Measurements from ENCODE around the gene TPX2. TPM values are rescaled to one million over a fixed set of nuclear protein-coding genes. Genes with fewer than 3 reads are reported as not detected.
A peak's percentile ranks its signal among the peaks of the same experiment; 100 is the strongest.

The TPX2 gene
- total RNA-seq = 5.8 and 18.1 TPM in 2 replicates

GRCh38 chr20:31738729-31739549 lies at the start of gene TPX2:
Gene TPX2, plus strand, starts transcription at chr20:31739290. Its CDS starts 18,187 bp downstream, at chr20:31757477.
- peak; percentile 97 to 98 for DNase-seq (ENCODE audit: low read depth in 2 of 2)

- no peak for DNase-seq (ENCODE audit: low read depth in 2 of 2)
Observed at GRCh38 chr20:31690124-31690666, 48.9 kb upstream of the TPX2 start.

GRCh38 chr20:31691646-31692275 lies 47.3 kb upstream of the TPX2 start:
- DNase-seq (ENCODE audit: low read depth in 2 of 2) = no peak

- no peak for DNase-seq (ENCODE audit: low read depth in 2 of 2)
Observed at GRCh38 chr20:31693402-31693801, 45.7 kb upstream of the TPX2 start.

- no peak for DNase-seq (ENCODE audit: low read depth in 2 of 2)
Observed at GRCh38 chr20:31693987-31694661, 45.0 kb upstream of the TPX2 start.

- DNase-seq (ENCODE audit: low read depth in 2 of 2) = no peak
Observed at GRCh38 chr20:31694842-31695593, 44.1 kb upstream of the TPX2 start.

- DNase-seq (ENCODE audit: low read depth in 2 of 2) = peak in 1 of 2 donors; percentile 73
Observed at GRCh38 chr20:31695849-31696804, 43.0 kb upstream of the TPX2 start.

GRCh38 chr20:31698243-31698802 lies 40.8 kb upstream of the TPX2 start:
- no peak for DNase-seq (ENCODE audit: low read depth in 2 of 2)

- peak; percentile 84 to 98 for DNase-seq (ENCODE audit: low read depth in 2 of 2)
Observed at GRCh38 chr20:31698803-31699718, 40.0 kb upstream of the TPX2 start.

GRCh38 chr20:31699801-31700728 lies 39.0 kb upstream of the TPX2 start:
- DNase-seq (ENCODE audit: low read depth in 2 of 2) = no peak

- DNase-seq (ENCODE audit: low read depth in 2 of 2) = no peak
Observed at GRCh38 chr20:31700747-31701146, 38.3 kb upstream of the TPX2 start.

- no peak for DNase-seq (ENCODE audit: low read depth in 2 of 2)
Observed at GRCh38 chr20:31701591-31701990, 37.5 kb upstream of the TPX2 start.

- peak; percentile 63 to 67 for DNase-seq (ENCODE audit: low read depth in 2 of 2)
Observed at GRCh38 chr20:31704225-31705119, 34.6 kb upstream of the TPX2 start.

- DNase-seq (ENCODE audit: low read depth in 2 of 2) = no peak
Observed at GRCh38 chr20:31705191-31705590, 33.9 kb upstream of the TPX2 start.

- DNase-seq (ENCODE audit: low read depth in 2 of 2) = no peak
Observed at GRCh38 chr20:31705598-31706597, 33.2 kb upstream of the TPX2 start.
